ENCODE measurements around the gene MAPRE3.

GRCh38 chr2:27033253-27033852 lies 62.9 kb downstream of the MAPRE3 start:
- TF ChIP-seq IRF1 (CRISPR knock-in tag; IDR thresholded peaks at IDR 0.05) (no peak), ESRRA (CRISPR knock-in tag; IDR thresholded peaks at IDR 0.05; ENCODE audit: borderline replicate concordance) (no peak), CTCF (IDR thresholded peaks at IDR 0.05) (no peak), ZBTB21 (CRISPR knock-in tag; IDR thresholded peaks at IDR 0.05; ENCODE audit: borderline replicate concordance) (no peak), ZNF138 (CRISPR knock-in tag; conservative IDR thresholded peaks at IDR 0.05) (no peak), ZSCAN18 (CRISPR knock-in tag; IDR thresholded peaks at IDR 0.05) (no peak)
- TF ChIP-seq, protein P1, sequence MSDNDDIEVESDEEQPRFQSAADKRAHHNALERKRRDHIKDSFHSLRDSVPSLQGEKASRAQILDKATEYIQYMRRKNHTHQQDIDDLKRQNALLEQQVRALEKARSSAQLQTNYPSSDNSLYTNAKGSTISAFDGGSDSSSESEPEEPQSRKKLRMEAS (CRISPR knock-in tag; IDR thresholded peaks at IDR 0.05): no peak
- TF ChIP-seq, protein P2, sequence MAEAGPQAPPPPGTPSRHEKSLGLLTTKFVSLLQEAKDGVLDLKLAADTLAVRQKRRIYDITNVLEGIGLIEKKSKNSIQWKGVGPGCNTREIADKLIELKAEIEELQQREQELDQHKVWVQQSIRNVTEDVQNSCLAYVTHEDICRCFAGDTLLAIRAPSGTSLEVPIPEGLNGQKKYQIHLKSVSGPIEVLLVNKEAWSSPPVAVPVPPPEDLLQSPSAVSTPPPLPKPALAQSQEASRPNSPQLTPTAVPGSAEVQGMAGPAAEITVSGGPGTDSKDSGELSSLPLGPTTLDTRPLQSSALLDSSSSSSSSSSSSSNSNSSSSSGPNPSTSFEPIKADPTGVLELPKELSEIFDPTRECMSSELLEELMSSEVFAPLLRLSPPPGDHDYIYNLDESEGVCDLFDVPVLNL (CRISPR knock-in tag; IDR thresholded peaks at IDR 0.05; ENCODE audit: borderline replicate concordance, low read depth): no peak

All from WTC11 (cell line).